C4-2B (cell line): ENCODE measurements around the gene CDK6.
"Not testable (repeated sequence)": the region's sequence is repeated elsewhere in the genome, so short reads cannot be mapped to it uniquely, and the experiment has no call there.

ENCODE experiments used
- CTCF ChIP-seq: fragments of 450-650 bp; conservative IDR thresholded peaks from 2 replicates; pipeline ENCODE4 v1.5.1; 2017; ENCODE audit warnings: mild to moderate bottlenecking
- ZFX ChIP-seq: fragments of 450-650 bp; IDR thresholded peaks from 2 replicates; pipeline ENCODE4 v1.6.1; 2017

- not testable (repeated sequence) for TF ChIP-seq CTCF, ZFX
Observed at GRCh38 chr7:92604517-92604916, 231.9 kb downstream of the CDK6 start.
